OCI-LY7 (cell line): ENCODE data around the gene MOV10. TPM values are rescaled to one million over a fixed set of nuclear protein-coding genes. Genes with fewer than 3 reads are reported as not detected.

ENCODE experiments used
- BruUV-seq: library from RNA; stranded (reverse); fragments of 400-500 nt; replicated peaks from 2 replicates; lab custom pipeline; 2021; lab: Mats Ljungman, UMichigan
- CTCF ChIA-PET: fragments of 300-600 bp; sonication (Branson Sonifier 250); formaldehyde crosslinking; loops from one replicate; lab custom pipeline; 2022; ENCODE audit warnings: antibody characterized with exemption; ENCODE audit not compliant: unreplicated experiment; lab: Charles Lee
- POLR2A ChIA-PET: fragments of 300-600 bp; sonication (Branson Sonifier 250); formaldehyde crosslinking; loops from one replicate; lab custom pipeline; 2022; ENCODE audit warnings: antibody characterized with exemption; lab: Charles Lee
- DNase-seq: peaks from one replicate; pipeline ENCODE4 v3.0.0-alpha.2; 2015; ENCODE audit warnings: low spot score
- H2AFZ ChIP-seq: fragments of 200-600 bp; sonication (generic), shearing (Covaris generic); 2 replicates; pipeline ENCODE4 v1.6.1; 2014; ENCODE audit warnings: mild to moderate bottlenecking, antibody characterized with exemption, low read length, moderate library complexity
- H3K27ac ChIP-seq: fragments of 200-600 bp; sonication (generic); 2 replicates; pipeline ENCODE4 v1.5.1; 2014; ENCODE audit warnings: mixed run types, low read depth, mild to moderate bottlenecking, moderate library complexity, low read length, inconsistent platforms; ENCODE audit not compliant: poor library complexity, severe bottlenecking
- H3K36me3 ChIP-seq: fragments of 200-600 bp; sonication (generic); 2 replicates; pipeline ENCODE4 v1.6.1; 2014; ENCODE audit warnings: mild to moderate bottlenecking, antibody characterized with exemption, low read length, moderate library complexity, mixed read lengths; ENCODE audit not compliant: insufficient read depth
- H3K4me1 ChIP-seq: fragments of 200-600 bp; sonication (generic); 2 replicates; pipeline ENCODE4 v1.5.1; 2014; ENCODE audit warnings: mild to moderate bottlenecking, low read length; ENCODE audit not compliant: insufficient read depth, poor library complexity, severe bottlenecking
- H3K4me2 ChIP-seq: fragments of 200-600 bp; sonication (generic); 2 replicates; pipeline ENCODE4 v1.6.1; 2014; ENCODE audit warnings: mild to moderate bottlenecking, low read length
- H3K4me3 ChIP-seq: fragments of 200-600 bp; sonication (generic); 2 replicates; pipeline ENCODE4 v1.5.1; 2014; ENCODE audit warnings: mild to moderate bottlenecking, low read depth, low read length; ENCODE audit not compliant: poor library complexity, severe bottlenecking
- H3K79me2 ChIP-seq: fragments of 200-600 bp; sonication (generic); 2 replicates; pipeline ENCODE4 v1.6.1; 2016; ENCODE audit warnings: low read depth, mild to moderate bottlenecking, low read length, moderate library complexity, mixed read lengths; ENCODE audit not compliant: insufficient read depth
- H3K9me2 ChIP-seq: fragments of 200-600 bp; sonication (generic); 2 replicates; pipeline ENCODE4 v1.6.1; 2016; ENCODE audit warnings: mild to moderate bottlenecking, low read length, mixed read lengths; ENCODE audit not compliant: insufficient read depth
- H3K9me3 ChIP-seq: fragments of 200-600 bp; sonication (generic); 2 replicates; pipeline ENCODE4 v1.6.1; 2014; ENCODE audit warnings: mild to moderate bottlenecking, mixed run types, low read length, mixed read lengths
- H4K20me1 ChIP-seq: fragments of 200-600 bp; sonication (generic); 2 replicates; pipeline ENCODE4 v1.6.1; 2014; ENCODE audit warnings: mild to moderate bottlenecking, antibody characterized with exemption, low read length, moderate library complexity, mixed read lengths; ENCODE audit not compliant: insufficient read depth
- EZH2phosphoT487 ChIP-seq: fragments of 200-600 bp; sonication (generic); IDR thresholded peaks from 2 replicates; pipeline ENCODE4 v1.6.1; 2018; ENCODE audit warnings: low read depth, borderline replicate concordance, mild to moderate bottlenecking, mixed run types, antibody characterized with exemption, low read length, moderate library complexity, mixed read lengths
- intact Hi-C: fragments of 100-400 bp; cut with micrococcal nuclease; formaldehyde crosslinking; loops from one replicate; pipeline ENCODE4 v1.10.0; 2022; ENCODE audit not compliant: unreplicated experiment
- total RNA-seq, 2 experiments: library from RNA; depleted of rRNA in 1 of 2; stranded (reverse); fragments of >200 nt in 1 of 2; shearing (Covaris generic) in 1 of 2; gene quantifications; 2 replicates each; pipeline ENCODE4 v1.2.3, GENCODE V29; 2014 to 2022
- TF ChIP-seq, protein P1 (sequence below): fragments of 200-600 bp; sonication (generic); conservative IDR thresholded peaks from 2 replicates; pipeline ENCODE4 v1.5.1; 2014; ENCODE audit warnings: mild to moderate bottlenecking, antibody characterized with exemption, low read length, moderate library complexity, mixed read lengths

MOV10 gene
- total RNA-seq, 2 experiments from 2014 or later, result 28.2 to 32.4 TPM

DNA sequence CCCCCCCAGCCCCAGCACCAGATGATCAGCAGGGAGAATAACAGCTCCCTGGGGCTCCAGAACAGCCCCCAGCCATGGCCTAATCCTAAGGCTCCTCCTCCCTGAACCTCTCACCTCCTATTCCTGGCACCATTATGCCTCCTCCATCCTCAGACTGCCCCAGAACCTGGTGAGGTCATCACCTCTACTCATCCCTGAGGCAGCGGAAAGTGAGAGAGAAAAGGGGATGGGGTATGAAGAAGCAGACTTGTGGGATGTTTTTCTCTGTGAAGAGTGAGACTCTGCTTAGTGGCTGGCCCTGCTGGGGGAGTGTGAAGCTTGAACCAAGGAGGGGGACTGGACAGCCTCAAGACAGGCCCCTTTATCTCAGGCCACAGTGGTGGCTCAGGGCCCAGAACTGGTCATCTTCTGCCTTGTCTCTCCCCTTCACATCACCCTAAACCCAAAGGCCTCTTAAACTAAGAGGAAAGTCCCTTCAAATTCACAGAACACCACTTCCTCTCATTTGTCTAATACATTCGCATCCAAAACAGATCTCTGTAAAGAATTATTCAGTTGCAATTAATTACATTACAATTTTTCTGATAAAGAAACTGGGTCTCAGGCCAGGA, 42.9 kb downstream of the MOV10 start:
- POLR2A ChIA-PET, result no interaction called here
- intact Hi-C loops, result loop anchor here (5.0 kb wide), 1 partner anchor 960 kb away; no protein-coding TSS in a partner anchor

DNA sequence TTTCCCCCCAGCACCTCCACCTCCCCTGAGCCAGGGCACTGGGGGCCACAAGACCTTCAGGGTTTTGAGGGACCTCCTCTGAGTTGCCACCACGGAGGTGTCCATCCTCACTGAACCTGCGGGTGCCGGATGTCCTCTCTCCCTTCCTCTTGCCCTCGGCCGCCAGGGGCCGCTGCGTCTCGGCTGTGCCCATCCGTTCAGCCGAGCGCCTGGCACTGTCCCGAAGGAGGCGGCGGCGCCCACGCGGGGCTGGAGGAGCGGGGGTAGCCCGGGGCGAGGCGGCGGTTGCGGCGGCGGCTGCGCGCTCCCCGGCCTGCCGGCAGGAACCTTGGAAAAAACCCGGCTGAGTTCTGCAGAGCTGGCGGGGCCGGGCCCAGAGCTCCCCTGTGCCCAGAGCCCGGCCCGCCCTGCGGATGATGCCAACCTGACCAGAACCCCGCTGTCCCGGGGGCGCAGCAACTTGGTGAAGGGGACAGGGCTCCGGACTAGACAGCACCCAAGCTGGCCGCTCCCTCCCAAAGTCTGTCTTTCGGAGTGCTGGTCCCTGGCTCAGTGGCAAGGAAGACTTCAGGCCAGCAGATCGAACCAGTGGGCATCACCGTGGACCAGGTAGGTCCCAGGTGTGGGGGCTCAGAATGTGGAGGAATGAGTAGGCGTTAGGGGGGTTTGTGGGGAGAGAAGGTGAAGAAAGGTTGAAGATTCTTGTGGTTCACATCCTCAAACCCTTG, 44.4 kb downstream of the MOV10 start:
- peak; percentile 61 for DNase-seq
- BruUV-seq, result no TSS peak
- Histone ChIP-seq H4K20me1 (no peaks in the 10 kb centered on the region), H2AFZ (no peak overlapping the region), H3K36me3 (no peaks in the 10 kb centered on the region), H3K79me2 (no peaks in the 10 kb centered on the region), H3K4me1 (peaks cover 15% of the 10 kb centered on the region), H3K27ac (no peak overlapping the region), H3K4me3 (no peak overlapping the region), H3K4me2 (0 out of 2 replicates have a peak overlapping the region, but pooled peaks have one; percentile 19), H3K9me3 (no peaks in the 10 kb centered on the region), H3K9me2 (no peaks in the 10 kb centered on the region)
- intact Hi-C loops, result loop anchor here (5.0 kb wide), 1 partner anchor 958 kb away; no protein-coding TSS in a partner anchor
- TF ChIP-seq, protein P1, sequence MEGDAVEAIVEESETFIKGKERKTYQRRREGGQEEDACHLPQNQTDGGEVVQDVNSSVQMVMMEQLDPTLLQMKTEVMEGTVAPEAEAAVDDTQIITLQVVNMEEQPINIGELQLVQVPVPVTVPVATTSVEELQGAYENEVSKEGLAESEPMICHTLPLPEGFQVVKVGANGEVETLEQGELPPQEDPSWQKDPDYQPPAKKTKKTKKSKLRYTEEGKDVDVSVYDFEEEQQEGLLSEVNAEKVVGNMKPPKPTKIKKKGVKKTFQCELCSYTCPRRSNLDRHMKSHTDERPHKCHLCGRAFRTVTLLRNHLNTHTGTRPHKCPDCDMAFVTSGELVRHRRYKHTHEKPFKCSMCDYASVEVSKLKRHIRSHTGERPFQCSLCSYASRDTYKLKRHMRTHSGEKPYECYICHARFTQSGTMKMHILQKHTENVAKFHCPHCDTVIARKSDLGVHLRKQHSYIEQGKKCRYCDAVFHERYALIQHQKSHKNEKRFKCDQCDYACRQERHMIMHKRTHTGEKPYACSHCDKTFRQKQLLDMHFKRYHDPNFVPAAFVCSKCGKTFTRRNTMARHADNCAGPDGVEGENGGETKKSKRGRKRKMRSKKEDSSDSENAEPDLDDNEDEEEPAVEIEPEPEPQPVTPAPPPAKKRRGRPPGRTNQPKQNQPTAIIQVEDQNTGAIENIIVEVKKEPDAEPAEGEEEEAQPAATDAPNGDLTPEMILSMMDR, result peak; percentile 77
- no peak for TF ChIP-seq EZH2phosphoT487
- POLR2A ChIA-PET, result interaction anchor here (0.6 to 1.1 kb wide), 4 partner anchors 11 to 325 kb away, joined by 3 to 6 read pairs (median 4); no protein-coding TSS in a partner anchor
- CTCF ChIA-PET, result no interaction called here

More for the DNA sequence above, 42.9 kb downstream of the MOV10 start:
- no peaks in the 10 kb centered on the region for H3K9me3 ChIP-seq
- no peaks in the 10 kb centered on the region for H3K36me3 ChIP-seq
- no peak overlapping the region for H3K4me2 ChIP-seq
- no TSS peak for BruUV-seq
- H3K4me3 ChIP-seq, result no peak overlapping the region
- H3K9me2 ChIP-seq, result no peaks in the 10 kb centered on the region
- no peak overlapping the region for H2AFZ ChIP-seq
- peaks cover 20% of the 10 kb centered on the region for H3K4me1 ChIP-seq
- no peaks in the 10 kb centered on the region for H4K20me1 ChIP-seq
- H3K79me2 ChIP-seq, result no peaks in the 10 kb centered on the region
- CTCF ChIA-PET, result interaction anchor here (0.6 kb wide), 1 partner anchor 121 kb away, joined by 3 read pairs; no protein-coding TSS in a partner anchor
- no peak overlapping the region for H3K27ac ChIP-seq
- DNase-seq, result no peak
- TF ChIP-seq, protein P1, result no peak
- TF ChIP-seq EZH2phosphoT487, result no peak
